Adrenal gland (tissue), 12 donors: ENCODE data around the gene CDC14B. TPM values are rescaled to one million over a fixed set of nuclear protein-coding genes. Genes with fewer than 3 reads are reported as not detected.

Experiments
- DNase-seq, 7 donors: peaks; one replicate each; pipeline ENCODE4 v3.0.0-alpha.2; 2019 to 2020
- H3K27ac ChIP-seq, 5 donors: fragments of 200-600 bp; sonication (generic) in 4 of 5; 1 replicate in 3 of 5; 2 replicates in 2 of 5; pipeline versions ENCODE4 v1.5.1 to v1.8.0; 2016 to 2020; ENCODE audit warnings: mild to moderate bottlenecking in 1 of 5
- H3K27me3 ChIP-seq: fragments of 200-600 bp; 2 replicates; pipeline ENCODE4 v1.8.0; 2021
- H3K36me3 ChIP-seq, 2 donors: fragments of 200-600 bp; replicated peaks in 1 of 2; 1 replicate in 1 of 2; 2 replicates in 1 of 2; pipeline versions ENCODE4 v1.5.1 to v1.8.0; 2018 to 2022
- H3K4me1 ChIP-seq, 2 donors: fragments of 200-600 bp; replicated peaks in 1 of 2; 1 replicate in 1 of 2; 2 replicates in 1 of 2; pipeline versions ENCODE4 v1.5.1 to v1.8.0; 2018 to 2021
- H3K4me3 ChIP-seq, 4 donors: fragments of 200-600 bp; sonication (generic) in 3 of 4; one replicate each; pipeline ENCODE4 v1.5.1; 2016 to 2018
- H3K9me3 ChIP-seq, 3 donors: fragments of 200-600 bp; sonication (generic) in 1 of 3; replicated peaks in 1 of 3; 1 replicate in 2 of 3; 2 replicates in 1 of 3; pipeline versions ENCODE4 v1.5.1 to v1.8.0; 2016 to 2021
- POLR2A ChIP-seq, 2 donors: fragments of 450-650 bp; IDR thresholded peaks; one replicate each; pipeline ENCODE4 v1.6.1; 2017; ENCODE audit warnings: antibody characterized with exemption in 2 of 2, mild to moderate bottlenecking in 2 of 2, moderate library complexity in 1 of 2
- WGBS, 4 donors: extraction: QIAGEN DNeasy Blood & Tissue Kit in 2 of 4; methylation state at CpG; one replicate each; pipeline versions ENCODE4 v1.1.5 to v1.1.7; 2013 to 2017; 5-methylcytosine and 5-hydroxymethylcytosine counted together
- intact Hi-C, 2 donors: fragments of 100-400 bp; cut with DNase I; formaldehyde crosslinking; loops; one replicate each; pipeline versions ENCODE4 v1.14.1 to v1.15.0; 2022 to 2023
- polyA plus RNA-seq, 3 donors: library from polyadenylated mRNA; stranded (reverse); fragments of 200-250 nt in 2 of 3; fragments of 350-450 nt in 1 of 3; fragmentation: Illumina TruSeq in 1 of 3; extraction: RNeasy Lipid Tissue Mini Kit (QIAGEN cat#74804) in 1 of 3; gene quantifications; one replicate each; pipeline ENCODE4 v1.2.3, GENCODE V29; 2013 to 2014
- total RNA-seq, 9 donors: library from RNA; depleted of rRNA in 4 of 9; stranded (reverse); fragments of >200 nt in 4 of 9; fragments of 120-200 nt in 1 of 9; fragmentation: NEBNext Ultra II Directional in 1 of 9; extraction: Animal tissue kit (Norgen Biotek cat#: 25700) in 1 of 9; gene quantifications; one replicate each; pipeline versions ENCODE4 v1.1.0 to v1.2.4, GENCODE V29; 2013 to 2023
- TF ChIP-seq, protein P1 (sequence below), 6 experiments: fragments of 450-650 bp in 4 of 6; fragments of 200-600 bp in 2 of 6; sonication (generic) in 1 of 6; IDR thresholded peaks; 1 replicate in 5 of 6; 2 replicates in 1 of 6; pipeline versions ENCODE4 v1.5.1 to v1.8.0; 2016 to 2021; ENCODE audit warnings: antibody characterized with exemption in 6 of 6, mild to moderate bottlenecking in 2 of 6, moderate library complexity in 1 of 6
- donor health status: healthy with polysubstance abuse.
- donor health status: Bipolar disorder and iron deficiency.
- donor health status: DM: yes; HTN: yes; CAD: no.
- donor health status: DM: no; HTN: no; CAD: no.
- donor health status: DM: no; HTN: no; CAD: no.
- donor health status: DM: yes; HTN: yes; CAD: no.

Gene CDC14B
- total and polyA plus RNA-seq, 12 donors = 2.1 to 19.1 (median 10.2) TPM

DNA sequence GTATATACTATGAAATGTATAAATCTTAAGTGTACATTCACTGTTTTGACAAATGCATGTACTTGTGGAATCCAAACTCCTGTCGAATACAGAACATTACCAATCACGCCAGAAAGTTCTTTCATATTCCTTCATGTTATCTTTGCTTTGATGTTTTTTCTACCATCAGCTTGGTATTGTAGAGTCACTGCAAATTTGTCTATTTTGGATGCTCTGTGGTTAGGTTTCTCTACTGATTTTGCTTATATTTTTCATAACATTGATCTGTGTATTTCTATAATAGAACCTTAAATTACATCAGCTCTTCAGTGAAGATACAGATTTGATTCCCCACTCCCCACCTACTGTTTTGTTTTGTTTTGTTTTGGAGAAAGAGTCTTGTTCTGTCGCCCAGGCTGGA lies 138.9 kb downstream of the CDC14B start:
- H3K9me3 ChIP-seq = no peaks in the 10 kb centered on the region
- TF ChIP-seq, protein P1, sequence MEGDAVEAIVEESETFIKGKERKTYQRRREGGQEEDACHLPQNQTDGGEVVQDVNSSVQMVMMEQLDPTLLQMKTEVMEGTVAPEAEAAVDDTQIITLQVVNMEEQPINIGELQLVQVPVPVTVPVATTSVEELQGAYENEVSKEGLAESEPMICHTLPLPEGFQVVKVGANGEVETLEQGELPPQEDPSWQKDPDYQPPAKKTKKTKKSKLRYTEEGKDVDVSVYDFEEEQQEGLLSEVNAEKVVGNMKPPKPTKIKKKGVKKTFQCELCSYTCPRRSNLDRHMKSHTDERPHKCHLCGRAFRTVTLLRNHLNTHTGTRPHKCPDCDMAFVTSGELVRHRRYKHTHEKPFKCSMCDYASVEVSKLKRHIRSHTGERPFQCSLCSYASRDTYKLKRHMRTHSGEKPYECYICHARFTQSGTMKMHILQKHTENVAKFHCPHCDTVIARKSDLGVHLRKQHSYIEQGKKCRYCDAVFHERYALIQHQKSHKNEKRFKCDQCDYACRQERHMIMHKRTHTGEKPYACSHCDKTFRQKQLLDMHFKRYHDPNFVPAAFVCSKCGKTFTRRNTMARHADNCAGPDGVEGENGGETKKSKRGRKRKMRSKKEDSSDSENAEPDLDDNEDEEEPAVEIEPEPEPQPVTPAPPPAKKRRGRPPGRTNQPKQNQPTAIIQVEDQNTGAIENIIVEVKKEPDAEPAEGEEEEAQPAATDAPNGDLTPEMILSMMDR (IDR thresholded peaks at IDR 0.05) = no peak
- no peak for TF ChIP-seq POLR2A (IDR thresholded peaks at IDR 0.05)

GRCh38 chr9:96478829-96479371 lies 140.7 kb downstream of the CDC14B start:
- WGBS, 4 donors = 69 to 77% (median 74%) methylated on average over 4 of the region's 4 CpGs
- Histone ChIP-seq H3K4me1 (no peaks in the 10 kb centered on the region), H3K4me3 (no peak overlapping the region), H3K36me3 (peaks cover 0 to 6% of the 10 kb centered on the region in 2 donors), H3K9me3 (no peaks in the 10 kb centered on the region), H3K27ac (no peak overlapping the region), H3K27me3 (no peaks in the 10 kb centered on the region)
- TF ChIP-seq POLR2A (IDR thresholded peaks at IDR 0.05) = no peak
- TF ChIP-seq, protein P1 (IDR thresholded peaks at IDR 0.05) = no peak
- intact Hi-C loops = no loop called here
- DNase-seq = no peak

More for the DNA sequence above, 138.9 kb downstream of the CDC14B start:
- Histone ChIP-seq H3K36me3 (peaks cover 0 to 4% of the 10 kb centered on the region in 2 donors), H3K4me3 (no peak overlapping the region), H3K27ac (no peak overlapping the region), H3K4me1 (peaks cover 0 to under 1% of the 10 kb centered on the region in 2 donors), H3K27me3 (no peaks in the 10 kb centered on the region)
- intact Hi-C loops = no loop called here
- 93 to 99% (median 96%) methylated on average over 3 of the region's 3 CpGs for WGBS, 4 donors
- no peak for DNase-seq

GRCh38 chr9:96476591-96476990 lies 143.1 kb downstream of the CDC14B start:
- intact Hi-C loops = no loop called here
- Histone ChIP-seq H3K36me3 (peaks cover 0 to 20% of the 10 kb centered on the region in 2 donors), H3K9me3 (no peaks in the 10 kb centered on the region), H3K4me1 (no peaks in the 10 kb centered on the region), H3K27ac (no peak overlapping the region), H3K27me3 (no peaks in the 10 kb centered on the region), H3K4me3 (no peak overlapping the region)
- WGBS, 4 donors = 63 to 65% (median 64%) methylated on average over 5 of the region's 5 CpGs
- TF ChIP-seq, protein P1 (IDR thresholded peaks at IDR 0.05) = no peak
- no peak for TF ChIP-seq POLR2A (IDR thresholded peaks at IDR 0.05)
- DNase-seq = peak in 2 of 7 donors; percentile 20 to 38

DNA sequence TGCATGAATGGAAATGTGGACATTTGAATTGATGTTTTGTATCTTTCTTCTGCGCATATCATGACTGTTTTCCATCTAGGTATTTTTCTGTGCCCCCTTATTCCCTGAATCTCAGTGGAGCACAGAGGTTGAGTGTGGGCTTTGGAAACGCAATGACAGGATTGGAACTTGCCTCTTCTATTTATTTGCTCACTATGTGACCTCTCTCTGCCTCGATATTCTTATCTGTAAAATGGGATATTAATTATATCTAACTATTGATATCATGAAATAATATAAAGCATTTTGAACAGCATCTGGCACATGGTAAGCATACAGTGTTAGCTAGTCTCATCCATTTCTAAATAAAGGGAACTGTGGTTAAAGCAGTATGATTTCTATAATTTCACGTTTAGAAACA lies 143.6 kb downstream of the CDC14B start:
- Histone ChIP-seq H3K27me3 (no peaks in the 10 kb centered on the region), H3K36me3 (peaks cover 0 to 25% of the 10 kb centered on the region in 2 donors), H3K27ac (no peak overlapping the region), H3K9me3 (no peaks in the 10 kb centered on the region), H3K4me1 (no peaks in the 10 kb centered on the region), H3K4me3 (no peak overlapping the region)
- intact Hi-C loops = no loop called here
- DNase-seq = no peak
- TF ChIP-seq, protein P1 (IDR thresholded peaks at IDR 0.05) = no peak
- no peak for TF ChIP-seq POLR2A (IDR thresholded peaks at IDR 0.05)
- WGBS, 4 donors = 87 to 92% (median 90%) methylated on average over 4 of the region's 4 CpGs
